ENCODE results near the gene DCP1B. TPM values are rescaled to one million over a fixed set of nuclear protein-coding genes. Genes with fewer than 3 reads are reported as not detected.

Gene DCP1B
- total RNA-seq, 1 donor, result 13.0 TPM

DNA sequence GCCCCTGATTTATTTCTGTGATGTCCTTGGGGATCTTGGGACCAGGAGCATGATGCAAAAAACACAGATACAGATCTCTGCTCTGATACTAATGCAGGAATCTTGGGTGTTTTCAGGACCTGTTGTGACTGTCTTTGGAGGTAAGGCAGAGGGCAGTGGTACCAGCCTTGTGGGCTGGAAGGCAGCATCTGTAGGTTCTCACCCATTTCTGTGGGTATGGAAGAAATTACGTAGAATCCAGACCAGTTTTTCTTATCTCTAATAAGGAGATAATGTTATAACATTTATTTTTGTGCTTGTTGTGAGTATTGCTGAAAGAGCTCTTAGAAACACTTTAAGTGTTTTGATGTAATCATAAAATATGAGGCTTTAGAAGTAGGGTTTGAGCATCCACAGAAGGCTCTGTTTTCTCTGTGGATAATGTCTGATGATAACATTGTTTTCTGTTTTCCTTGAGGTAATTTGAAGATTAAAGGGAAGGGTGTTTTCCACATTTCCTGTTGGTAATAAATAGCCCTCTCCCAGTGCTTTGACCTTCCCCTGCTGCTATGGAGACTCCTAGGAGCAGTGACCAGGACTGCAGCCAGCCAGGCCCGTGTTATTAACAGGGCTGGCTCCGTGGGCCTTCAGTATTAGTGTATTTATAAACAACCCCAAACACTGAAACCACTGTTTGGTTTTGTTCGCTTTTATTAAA lies 9.4 kb upstream of the DCP1B start:
- Histone ChIP-seq H2AFZ (ENCODE audit: low read length) (no peak overlapping the region), H3K27ac (ENCODE audit: low read depth, low read length) (no peak overlapping the region), H3K4me1 (ENCODE audit: insufficient read depth, low read length) (no peaks in the 10 kb centered on the region), H3K4me3 (ENCODE audit: insufficient read depth, low read length) (no peak overlapping the region), H3K9me3 (ENCODE audit: low read depth, low read length) (no peaks in the 10 kb centered on the region), H3K27me3 (ENCODE audit: insufficient read depth, low read length) (no peaks in the 10 kb centered on the region), H3K36me3 (ENCODE audit: insufficient read depth, low read length) (no peaks in the 10 kb centered on the region), H4K20me1 (ENCODE audit: insufficient read depth, low read length) (no peaks in the 10 kb centered on the region), H3K79me2 (ENCODE audit: insufficient read depth, low read length) (no peaks in the 10 kb centered on the region), H3K4me2 (ENCODE audit: insufficient read depth, low read length) (no peak overlapping the region)
- no peak for DNase-seq (ENCODE audit: insufficient read length, low spot score, missing footprints)
- TF ChIP-seq, protein P1, sequence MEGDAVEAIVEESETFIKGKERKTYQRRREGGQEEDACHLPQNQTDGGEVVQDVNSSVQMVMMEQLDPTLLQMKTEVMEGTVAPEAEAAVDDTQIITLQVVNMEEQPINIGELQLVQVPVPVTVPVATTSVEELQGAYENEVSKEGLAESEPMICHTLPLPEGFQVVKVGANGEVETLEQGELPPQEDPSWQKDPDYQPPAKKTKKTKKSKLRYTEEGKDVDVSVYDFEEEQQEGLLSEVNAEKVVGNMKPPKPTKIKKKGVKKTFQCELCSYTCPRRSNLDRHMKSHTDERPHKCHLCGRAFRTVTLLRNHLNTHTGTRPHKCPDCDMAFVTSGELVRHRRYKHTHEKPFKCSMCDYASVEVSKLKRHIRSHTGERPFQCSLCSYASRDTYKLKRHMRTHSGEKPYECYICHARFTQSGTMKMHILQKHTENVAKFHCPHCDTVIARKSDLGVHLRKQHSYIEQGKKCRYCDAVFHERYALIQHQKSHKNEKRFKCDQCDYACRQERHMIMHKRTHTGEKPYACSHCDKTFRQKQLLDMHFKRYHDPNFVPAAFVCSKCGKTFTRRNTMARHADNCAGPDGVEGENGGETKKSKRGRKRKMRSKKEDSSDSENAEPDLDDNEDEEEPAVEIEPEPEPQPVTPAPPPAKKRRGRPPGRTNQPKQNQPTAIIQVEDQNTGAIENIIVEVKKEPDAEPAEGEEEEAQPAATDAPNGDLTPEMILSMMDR (IDR thresholded peaks at IDR 0.05; ENCODE audit: extremely low read depth, low read depth, low read length), result no peak

- TF ChIP-seq, protein P1 (IDR thresholded peaks at IDR 0.05; ENCODE audit: extremely low read depth, low read depth, low read length), result no peak
- H3K4me1 ChIP-seq (ENCODE audit: insufficient read depth, low read length), result no peaks in the 10 kb centered on the region
- no peak overlapping the region for H3K4me3 ChIP-seq (ENCODE audit: insufficient read depth, low read length)
- H3K9me3 ChIP-seq (ENCODE audit: low read depth, low read length), result no peaks in the 10 kb centered on the region
- no peak for DNase-seq (ENCODE audit: insufficient read length, low spot score, missing footprints)
- no peaks in the 10 kb centered on the region for H3K79me2 ChIP-seq (ENCODE audit: insufficient read depth, low read length)
- H3K36me3 ChIP-seq (ENCODE audit: insufficient read depth, low read length), result no peaks in the 10 kb centered on the region
- no peaks in the 10 kb centered on the region for H4K20me1 ChIP-seq (ENCODE audit: insufficient read depth, low read length)
- H3K27me3 ChIP-seq (ENCODE audit: insufficient read depth, low read length), result no peaks in the 10 kb centered on the region
- no peak overlapping the region for H2AFZ ChIP-seq (ENCODE audit: low read length)
- no peak overlapping the region for H3K27ac ChIP-seq (ENCODE audit: low read depth, low read length)
- H3K4me2 ChIP-seq (ENCODE audit: insufficient read depth, low read length), result no peak overlapping the region
Observed at GRCh38 chr12:2013086-2013485, 8.8 kb upstream of the DCP1B start.

DNA sequence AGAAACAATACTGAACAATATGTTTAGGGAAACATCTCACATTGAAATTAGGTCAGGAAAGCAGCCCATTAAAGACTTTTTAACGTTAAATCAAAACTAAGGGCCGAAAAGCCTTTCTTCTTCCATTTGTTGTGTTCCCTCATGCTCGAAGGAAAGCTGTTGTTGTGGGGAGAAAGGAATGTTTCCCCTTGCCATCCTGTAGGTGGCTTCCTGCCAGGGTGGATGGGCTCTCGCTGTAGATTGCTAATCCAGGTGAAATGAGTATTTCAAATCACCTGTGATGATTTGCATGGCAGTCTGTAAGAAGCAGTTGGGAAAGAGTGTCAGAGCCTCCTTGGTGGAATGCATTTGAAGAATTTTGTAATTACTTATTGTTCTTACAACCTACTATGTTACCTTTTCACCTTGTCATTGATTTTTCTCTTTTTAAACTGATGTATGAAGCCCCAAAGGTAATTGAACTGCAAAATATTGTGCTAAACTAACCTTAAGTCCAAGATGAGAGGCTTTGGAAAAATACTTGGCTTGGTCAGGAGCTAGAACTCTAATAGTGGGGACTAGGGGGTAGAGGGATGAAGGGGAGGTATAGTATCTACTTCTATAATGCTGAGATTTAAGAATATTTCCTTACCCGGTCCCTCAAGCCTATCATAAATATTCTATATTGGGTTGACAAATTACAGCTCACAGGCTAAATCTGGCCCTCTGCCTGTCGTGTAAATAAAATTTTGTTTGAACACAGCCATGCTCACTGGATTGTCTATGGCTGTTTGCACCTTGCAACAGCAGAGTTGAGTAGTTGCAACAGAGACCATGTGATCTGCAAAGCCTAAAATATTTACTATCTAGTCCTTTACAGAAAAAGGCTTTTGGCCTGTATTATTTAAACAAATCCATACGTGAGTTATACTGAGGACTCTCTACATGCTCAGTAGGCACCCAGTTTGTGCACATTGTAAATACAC lies 7.7 kb upstream of the DCP1B start:
- no peak for DNase-seq (ENCODE audit: insufficient read length, low spot score, missing footprints)
- Histone ChIP-seq H2AFZ (ENCODE audit: low read length) (no peak overlapping the region), H3K4me1 (ENCODE audit: insufficient read depth, low read length) (no peaks in the 10 kb centered on the region), H3K4me3 (ENCODE audit: insufficient read depth, low read length) (no peak overlapping the region), H3K9me3 (ENCODE audit: low read depth, low read length) (no peaks in the 10 kb centered on the region), H3K27me3 (ENCODE audit: insufficient read depth, low read length) (no peaks in the 10 kb centered on the region), H3K4me2 (ENCODE audit: insufficient read depth, low read length) (no peak overlapping the region), H3K27ac (ENCODE audit: low read depth, low read length) (no peak overlapping the region), H3K79me2 (ENCODE audit: insufficient read depth, low read length) (no peaks in the 10 kb centered on the region), H3K36me3 (ENCODE audit: insufficient read depth, low read length) (no peaks in the 10 kb centered on the region), H4K20me1 (ENCODE audit: insufficient read depth, low read length) (no peaks in the 10 kb centered on the region)
- TF ChIP-seq, protein P1 (IDR thresholded peaks at IDR 0.05; ENCODE audit: extremely low read depth, low read depth, low read length), result no peak

GRCh38 chr12:2009623-2010022 lies 5.4 kb upstream of the DCP1B start:
- no peak for DNase-seq (ENCODE audit: insufficient read length, low spot score, missing footprints)
- H3K79me2 ChIP-seq (ENCODE audit: insufficient read depth, low read length), result no peaks in the 10 kb centered on the region
- H3K4me2 ChIP-seq (ENCODE audit: insufficient read depth, low read length), result no peak overlapping the region
- H3K9me3 ChIP-seq (ENCODE audit: low read depth, low read length), result no peaks in the 10 kb centered on the region
- H2AFZ ChIP-seq (ENCODE audit: low read length), result no peak overlapping the region
- no peaks in the 10 kb centered on the region for H4K20me1 ChIP-seq (ENCODE audit: insufficient read depth, low read length)
- no peak overlapping the region for H3K27ac ChIP-seq (ENCODE audit: low read depth, low read length)
- TF ChIP-seq, protein P1 (IDR thresholded peaks at IDR 0.05; ENCODE audit: extremely low read depth, low read depth, low read length), result peak; percentile 23
- no peaks in the 10 kb centered on the region for H3K27me3 ChIP-seq (ENCODE audit: insufficient read depth, low read length)
- no peak overlapping the region for H3K4me3 ChIP-seq (ENCODE audit: insufficient read depth, low read length)
- peaks cover 3% of the 10 kb centered on the region for H3K4me1 ChIP-seq (ENCODE audit: insufficient read depth, low read length)
- H3K36me3 ChIP-seq (ENCODE audit: insufficient read depth, low read length), result no peaks in the 10 kb centered on the region

Data from osteoblast (primary cell).